ENCODE results near the gene RSF1. TPM values are rescaled to one million over a fixed set of nuclear protein-coding genes. Genes with fewer than 3 reads are reported as not detected.
A peak's percentile ranks its signal among the peaks of the same experiment; 100 is the strongest.

Gene RSF1
- total and polyA plus RNA-seq, 2 donors (not counting 1 experiment from before 2014, with no cell fraction given): 4.8 to 104 TPM

DNA sequence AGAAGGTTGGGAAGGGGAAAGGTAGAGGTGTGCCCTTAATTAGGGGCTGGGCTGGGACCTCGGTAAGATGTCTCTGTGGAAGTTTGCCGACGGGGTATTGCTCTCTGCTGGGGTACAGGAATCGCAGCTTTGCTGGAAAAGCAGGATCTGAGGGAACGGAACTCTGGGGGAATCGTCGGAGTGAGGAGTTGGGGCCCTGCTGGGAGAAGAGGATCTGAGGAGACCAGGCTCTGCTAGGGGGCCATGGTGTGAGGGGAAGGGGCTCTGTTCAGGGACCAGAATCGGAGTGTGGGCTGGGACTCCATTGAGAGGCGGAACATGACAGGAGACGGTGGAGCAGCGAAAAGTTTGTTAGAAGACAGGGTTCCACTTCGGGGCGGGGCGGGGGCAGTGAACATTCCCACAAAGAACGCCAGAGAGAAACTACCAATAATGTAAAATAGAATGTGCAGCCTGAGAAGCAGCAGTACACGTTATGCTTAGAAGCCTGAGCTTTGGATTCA, 878 bp upstream of the RSF1 start:
- peak overlapping the region in 1 of 2 donors; percentile 81 for H3K27ac ChIP-seq (ENCODE audit: low read length in 2 of 2)
- H3K4me1 Mint-ChIP-seq: peaks cover 32% of the 10 kb centered on the region
- no peaks in the 10 kb centered on the region for H3K27me3 Mint-ChIP-seq
- H3K4me3 ChIP-seq (ENCODE audit: control extremely low read depth in 1 of 5, extremely low read depth in 1 of 5, insufficient read depth in 1 of 5, low read depth in 2 of 5, low read length in 4 of 5): peak overlapping the region; percentile 74 to 98 (median 94)
- peak overlapping the region; percentile 92 for H3K9ac ChIP-seq (ENCODE audit: low read length)
- H4K20me1 ChIP-seq (ENCODE audit: control insufficient read depth, insufficient read depth, low read length, poor library complexity, severe bottlenecking): peaks cover 27% of the 10 kb centered on the region
- H3K27ac Mint-ChIP-seq: peak overlapping the region; percentile 92
- POLR2A ChIA-PET: interaction anchor here (1.1 kb wide), 1 partner anchor 174 kb away, joined by 3 read pairs; no protein-coding TSS in a partner anchor
- no peaks in the 10 kb centered on the region for H3K36me3 ChIP-seq (replicated peaks in 1 of 2; ENCODE audit: control extremely low read depth in 1 of 2, control insufficient read depth in 1 of 2, extremely low read depth in 1 of 2, insufficient read depth in 2 of 2, low read length in 1 of 2)
- peak overlapping the region; percentile 98 for H3K4me2 ChIP-seq (replicated peaks; ENCODE audit: low read depth, low read length, poor library complexity, severe bottlenecking)
- CTCF ChIA-PET: no interaction called here
- H3K4me3 Mint-ChIP-seq: peak overlapping the region; percentile 100
- ATAC-seq (ENCODE audit: low read depth): no peak
- 2% methylated on average over 10 of the region's 16 CpGs for WGBS (ENCODE audit: insufficient coverage)
- peaks cover 43% of the 10 kb centered on the region for H3K79me2 ChIP-seq (ENCODE audit: control insufficient read depth, insufficient read depth, low read length)
- H2AFZ ChIP-seq (ENCODE audit: insufficient read depth, low read depth, low read length, poor library complexity, severe bottlenecking): peak overlapping the region; percentile 98
- no peaks in the 10 kb centered on the region for H3K27me3 ChIP-seq (replicated peaks in 1 of 4; ENCODE audit: control extremely low read depth in 1 of 4, control insufficient read depth in 3 of 4, insufficient read depth in 4 of 4, low read length in 3 of 4)
- H3K9me3 ChIP-seq (ENCODE audit: control extremely low read depth in 1 of 3, control insufficient read depth in 2 of 3, insufficient read depth in 1 of 3, low read length in 2 of 3): no peaks in the 10 kb centered on the region
- no peak for TF ChIP-seq CTCF (IDR thresholded peaks at IDR 0.05)
- TF ChIP-seq EZH2 (IDR thresholded peaks at IDR 0.05; ENCODE audit: borderline replicate concordance, insufficient read depth, low read depth, low read length, poor library complexity, severe bottlenecking): no peak
- no peak for DNase-seq
- intact Hi-C loops (cut with micrococcal nuclease): loop anchor here (10.0 kb wide), 1 partner anchor 603 kb away; no protein-coding TSS in a partner anchor
- peaks cover 14 to 24% of the 10 kb centered on the region in 2 donors for H3K4me1 ChIP-seq (ENCODE audit: control insufficient read depth in 2 of 2, insufficient read depth in 2 of 2, low read length in 2 of 2)
- H3K9me3 Mint-ChIP-seq (ENCODE audit: insufficient read depth): no peaks in the 10 kb centered on the region

DNA sequence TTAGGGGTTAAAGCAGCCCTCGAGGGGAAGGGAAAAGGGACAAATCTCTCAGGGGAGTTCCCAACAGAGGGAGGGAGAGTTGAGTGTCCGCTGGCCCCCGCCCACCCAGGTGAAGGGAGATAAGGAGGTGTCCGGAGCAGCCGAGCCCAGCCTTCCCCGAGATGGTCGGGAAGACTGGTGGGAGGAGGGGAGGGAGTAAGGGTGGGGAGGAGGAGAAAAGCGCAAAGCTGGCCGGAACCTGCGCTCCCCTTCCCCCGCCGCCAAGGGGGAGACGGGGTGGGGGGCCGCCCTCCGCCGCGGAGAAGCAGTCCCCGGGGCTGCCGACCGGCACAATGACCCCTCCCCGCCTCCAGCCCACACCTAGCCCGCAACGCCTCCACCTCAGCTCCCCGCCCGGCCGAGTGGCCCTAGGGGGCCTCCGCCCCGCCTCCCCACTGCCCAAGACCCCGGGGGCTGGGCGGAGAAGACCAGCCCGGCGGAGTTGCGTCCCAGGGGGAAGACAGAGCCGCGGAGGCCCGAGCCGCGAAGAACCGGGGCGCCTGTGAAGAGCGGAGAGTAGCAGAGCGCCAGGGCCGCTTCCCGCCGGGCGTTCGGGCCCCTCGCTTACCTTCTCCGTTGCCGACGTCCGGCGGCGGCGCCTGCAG, 479 bp downstream of the RSF1 start:
- under 1% methylated on average over 54 of the region's 55 CpGs for WGBS (ENCODE audit: insufficient coverage)
- Histone ChIP-seq H3K9ac (ENCODE audit: low read length) (peak overlapping the region; percentile 92), H3K27me3 (replicated peaks in 1 of 4; ENCODE audit: control extremely low read depth in 1 of 4, control insufficient read depth in 3 of 4, insufficient read depth in 4 of 4, low read length in 3 of 4) (no peaks in the 10 kb centered on the region), H2AFZ (ENCODE audit: insufficient read depth, low read depth, low read length, poor library complexity, severe bottlenecking) (peak overlapping the region; percentile 98), H3K4me1 (ENCODE audit: control insufficient read depth in 2 of 2, insufficient read depth in 2 of 2, low read length in 2 of 2) (peaks cover 14 to 26% of the 10 kb centered on the region in 2 donors), H3K79me2 (ENCODE audit: control insufficient read depth, insufficient read depth, low read length) (peaks cover 56% of the 10 kb centered on the region), H4K20me1 (ENCODE audit: control insufficient read depth, insufficient read depth, low read length, poor library complexity, severe bottlenecking) (peaks cover 38% of the 10 kb centered on the region), H3K9me3 (ENCODE audit: control extremely low read depth in 1 of 3, control insufficient read depth in 2 of 3, insufficient read depth in 1 of 3, low read length in 2 of 3) (no peaks in the 10 kb centered on the region), H3K4me3 (ENCODE audit: control extremely low read depth in 1 of 5, extremely low read depth in 1 of 5, insufficient read depth in 1 of 5, low read depth in 2 of 5, low read length in 4 of 5) (peak overlapping the region; percentile 77 to 98 (median 94)), H3K36me3 (replicated peaks in 1 of 2; ENCODE audit: control extremely low read depth in 1 of 2, control insufficient read depth in 1 of 2, extremely low read depth in 1 of 2, insufficient read depth in 2 of 2, low read length in 1 of 2) (no peaks in the 10 kb centered on the region), H3K27ac (ENCODE audit: low read length in 2 of 2) (peak overlapping the region; percentile 81 to 83), H3K4me2 (replicated peaks; ENCODE audit: low read depth, low read length, poor library complexity, severe bottlenecking) (peak overlapping the region; percentile 98)
- peak overlapping the region; percentile 100 for H3K4me3 Mint-ChIP-seq
- H3K9me3 Mint-ChIP-seq (ENCODE audit: insufficient read depth): no peaks in the 10 kb centered on the region
- DNase-seq (no peak), ATAC-seq (ENCODE audit: low read depth) (no peak)
- H3K4me1 Mint-ChIP-seq: peaks cover 40% of the 10 kb centered on the region
- intact Hi-C loops (cut with micrococcal nuclease): loop anchor here (1.0 to 10.0 kb wide), 6 partner anchors 38 to 754 kb away; partner anchors contain the start of genes ALG8, CLNS1A, INTS4 and NARS2
- CTCF ChIA-PET: interaction anchor here (1.0 to 1.4 kb wide), 2 partner anchors 175 to 180 kb away, joined by 3 to 5 read pairs; partner anchors contain the start of gene INTS4
- TF ChIP-seq EZH2 (IDR thresholded peaks at IDR 0.05; ENCODE audit: borderline replicate concordance, insufficient read depth, low read depth, low read length, poor library complexity, severe bottlenecking) (no peak), CTCF (IDR thresholded peaks at IDR 0.05) (no peak)
- no peaks in the 10 kb centered on the region for H3K27me3 Mint-ChIP-seq
- H3K27ac Mint-ChIP-seq: peak overlapping the region; percentile 95
- POLR2A ChIA-PET: interaction anchor here (0.6 to 1.6 kb wide), 4 partner anchors 48 to 177 kb away, joined by 3 to 11 read pairs (median 4); partner anchors contain the start of gene INTS4

All from B cell (primary cell).